Mesenchymal stem cell (in vitro differentiated cells and primary cell): Measurements from ENCODE around the gene CLDN19.
A peak's percentile ranks its signal among the peaks of the same experiment; 100 is the strongest.

ENCODE experiments used
- DNase-seq: peaks from one replicate; pipeline ENCODE4 v3.0.0-alpha.2; 2013
- H2AFZ ChIP-seq: one replicate; pipeline ENCODE4 v1.6.1; 2013; ENCODE audit warnings: low read depth, mild to moderate bottlenecking, control low read depth, inconsistent platforms, low read length, moderate library complexity
- H2AK5ac ChIP-seq: 2 replicates; pipeline ENCODE4 v1.6.1; 2013; ENCODE audit warnings: low read length, moderate library complexity, mild to moderate bottlenecking, inconsistent platforms; ENCODE audit not compliant: severe bottlenecking
- H2BK120ac ChIP-seq: one replicate; pipeline ENCODE4 v1.6.1; 2013; ENCODE audit warnings: low read depth, mild to moderate bottlenecking, inconsistent platforms, low read length, moderate library complexity
- H2BK12ac ChIP-seq, 2 experiments: one replicate each; pipeline ENCODE4 v1.6.1; 2013; ENCODE audit warnings: inconsistent platforms in 2 of 2, low read length in 2 of 2, mild to moderate bottlenecking in 2 of 2, moderate library complexity in 2 of 2, control low read depth in 1 of 2
- H2BK15ac ChIP-seq: one replicate; pipeline ENCODE4 v1.6.1; 2013; ENCODE audit warnings: mild to moderate bottlenecking, low read depth, inconsistent platforms; ENCODE audit not compliant: poor library complexity, severe bottlenecking
- H2BK5ac ChIP-seq: 2 replicates; pipeline ENCODE4 v1.6.1; 2013; ENCODE audit warnings: low read depth, mild to moderate bottlenecking, low read length, control low read depth, inconsistent platforms; ENCODE audit not compliant: poor library complexity, severe bottlenecking
- H3K14ac ChIP-seq, 2 experiments: one replicate each; pipeline ENCODE4 v1.6.1; 2013; ENCODE audit warnings: inconsistent platforms in 2 of 2, low read length in 2 of 2, control low read depth in 1 of 2, mild to moderate bottlenecking in 1 of 2, moderate library complexity in 1 of 2
- H3K18ac ChIP-seq, 2 experiments: one replicate each; pipeline ENCODE4 v1.6.1; 2013; ENCODE audit warnings: inconsistent platforms in 2 of 2, low read length in 2 of 2, control low read depth in 1 of 2, low read depth in 1 of 2, mild to moderate bottlenecking in 1 of 2
- H3K23ac ChIP-seq, 2 experiments: one replicate each; pipeline ENCODE4 v1.6.1; 2013; ENCODE audit warnings: inconsistent platforms in 2 of 2, low read length in 2 of 2, mild to moderate bottlenecking in 2 of 2, moderate library complexity in 2 of 2, control low read depth in 1 of 2
- H3K27ac ChIP-seq: 2 replicates; pipeline ENCODE4 v1.5.1; 2013; ENCODE audit warnings: mild to moderate bottlenecking, moderate library complexity, low read length, control low read depth, inconsistent platforms; ENCODE audit not compliant: poor library complexity, severe bottlenecking
- H3K27me3 ChIP-seq, 2 experiments: 2 replicates each; pipeline versions ENCODE4 v1.6.1 to v1.7.0; 2013; ENCODE audit warnings: low read length in 2 of 2, mild to moderate bottlenecking in 2 of 2, moderate library complexity in 2 of 2, control low read depth in 1 of 2, inconsistent platforms in 1 of 2; ENCODE audit not compliant: control insufficient read depth in 1 of 2, insufficient read depth in 1 of 2
- H3K36me3 ChIP-seq, 2 experiments: 2 replicates each; pipeline versions ENCODE4 v1.6.1 to v1.7.0; 2013; ENCODE audit warnings: low read length in 2 of 2, control low read depth in 1 of 2, inconsistent platforms in 1 of 2, low read depth in 1 of 2, mild to moderate bottlenecking in 1 of 2; ENCODE audit not compliant: insufficient read depth in 2 of 2, control insufficient read depth in 1 of 2
- H3K4ac ChIP-seq, 2 experiments: one replicate each; pipeline ENCODE4 v1.6.1; 2013; ENCODE audit warnings: inconsistent platforms in 2 of 2, low read length in 2 of 2, mild to moderate bottlenecking in 2 of 2, moderate library complexity in 2 of 2, control low read depth in 1 of 2, low read depth in 1 of 2
- H3K4me1 ChIP-seq: 2 replicates; pipeline ENCODE4 v1.6.1; 2013; ENCODE audit warnings: low read depth, low read length, control low read depth; ENCODE audit not compliant: control insufficient read depth, insufficient read depth
- H3K4me2 ChIP-seq: 2 replicates; pipeline ENCODE4 v1.6.1; 2013; ENCODE audit warnings: low read length, mild to moderate bottlenecking, inconsistent platforms; ENCODE audit not compliant: poor library complexity, severe bottlenecking
- H3K4me3 ChIP-seq, 2 experiments: 2 replicates each; pipeline versions ENCODE4 v1.5.1 to v1.7.0; 2013; ENCODE audit warnings: low read length in 2 of 2, mild to moderate bottlenecking in 2 of 2, control low read depth in 1 of 2, low read depth in 1 of 2; ENCODE audit not compliant: insufficient read depth in 1 of 2
- H3K79me1 ChIP-seq: replicated peaks from 2 replicates; pipeline ENCODE4 v1.6.1; 2013; ENCODE audit warnings: mild to moderate bottlenecking, control low read depth, low read length, inconsistent platforms; ENCODE audit not compliant: poor library complexity, severe bottlenecking
- H3K9ac ChIP-seq: 2 replicates; pipeline ENCODE4 v1.7.0; 2013; ENCODE audit warnings: mild to moderate bottlenecking, low read length, moderate library complexity
- H3K9me3 ChIP-seq: 2 replicates; pipeline ENCODE4 v1.7.0; 2013; ENCODE audit warnings: mild to moderate bottlenecking, low read length; ENCODE audit not compliant: control insufficient read depth
- H4K8ac ChIP-seq: one replicate; pipeline ENCODE4 v1.6.1; 2013; ENCODE audit warnings: inconsistent platforms, mild to moderate bottlenecking, low read length, moderate library complexity
- H4K91ac ChIP-seq: one replicate; pipeline ENCODE4 v1.6.1; 2013; ENCODE audit warnings: mild to moderate bottlenecking, low read length, inconsistent platforms
- WGBS: methylation state at CpG from one replicate; pipeline ENCODE4 v1.1.7; 2013; ENCODE audit warnings: mixed read lengths; 5-methylcytosine and 5-hydroxymethylcytosine counted together

Gene CLDN19

DNA sequence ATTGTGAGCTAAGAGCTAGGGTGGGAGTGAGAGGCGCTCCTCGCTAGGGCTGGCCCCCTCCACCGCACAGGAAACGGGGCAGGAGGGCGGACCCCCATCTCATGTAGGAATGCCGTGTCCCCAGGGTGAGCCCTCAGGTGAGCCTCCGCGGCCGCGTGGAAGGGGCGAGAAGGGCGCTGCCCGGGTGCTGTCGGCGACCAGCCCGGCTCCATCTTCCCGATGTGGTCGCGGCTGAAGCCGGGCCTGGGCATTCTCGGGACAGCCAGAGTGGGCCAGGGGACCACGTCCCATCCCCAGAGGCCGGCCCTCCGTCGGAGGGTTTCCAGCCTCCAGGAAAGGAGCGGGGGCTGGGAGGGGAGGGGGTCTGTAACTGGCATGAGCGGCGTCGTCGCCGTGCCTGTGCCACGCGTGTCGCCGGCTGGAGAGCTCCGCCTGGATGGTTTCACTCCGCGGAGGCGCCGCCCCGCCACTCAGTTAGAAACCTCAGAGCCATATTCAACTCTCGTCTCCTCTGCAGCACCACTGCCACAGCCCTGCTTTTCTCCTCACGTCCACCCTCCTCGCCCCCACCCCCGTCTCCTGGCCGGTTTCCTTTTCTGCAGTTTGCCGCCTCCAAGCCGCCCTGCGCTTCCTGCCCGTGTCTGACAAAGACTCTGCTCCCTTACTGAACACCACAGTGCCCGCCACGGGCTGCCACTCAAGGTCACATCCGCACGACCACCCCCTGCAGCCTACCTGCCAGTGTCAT lies 45.1 kb upstream of the CLDN19 start, which contains the start of gene TMEM269:
Gene TMEM269, plus strand, starts transcription at position 46 of the 748 bp plus-strand sequence. CDS start 4,903 bp downstream, outside the sequence.
- DNase-seq: no peak
- no peak within 1 kb of the TSS for H3K4ac ChIP-seq
- WGBS: 68% methylated on average over 49 of the region's 54 CpGs

GRCh38 chr1:42784547-42784945 lies 44.5 kb upstream of the CLDN19 start:
- no peaks in the 10 kb centered on the region for H3K4me1 ChIP-seq

More for the DNA sequence above, 45.1 kb upstream of the CLDN19 start, which contains the start of gene TMEM269:
- H3K4me2 ChIP-seq: no peak within 1 kb of the TSS
- no peak within 1 kb of the TSS for H2AK5ac ChIP-seq
- peaks cover 24 to 26% of the 10 kb centered on the region in 2 experiments for H3K36me3 ChIP-seq
- H4K91ac ChIP-seq: peak within 1 kb of the TSS; percentile 21
- H3K14ac ChIP-seq: peak within 1 kb of the TSS in 1 of 2 experiments; percentile 56
- H3K4me3 ChIP-seq: peak within 1 kb of the TSS in 1 of 2 experiments; percentile 73
- no peak within 1 kb of the TSS for H2BK5ac ChIP-seq
- no peaks in the 10 kb centered on the region for H3K9me3 ChIP-seq
- peak within 1 kb of the TSS; percentile 57 for H3K9ac ChIP-seq
- H3K79me1 ChIP-seq: peaks cover 5% of the 10 kb centered on the region
- peak within 1 kb of the TSS in 1 of 2 experiments; percentile 52 for H3K18ac ChIP-seq
- H3K27me3 ChIP-seq: peaks cover 0 to 6% of the 10 kb centered on the region in 2 experiments
- H3K23ac ChIP-seq: no peak within 1 kb of the TSS
- no peak within 1 kb of the TSS for H4K8ac ChIP-seq
- no peaks in the 10 kb centered on the region for H3K4me1 ChIP-seq
- H2AFZ ChIP-seq: no peak within 1 kb of the TSS
- H2BK15ac ChIP-seq: no peak within 1 kb of the TSS
- H2BK120ac ChIP-seq: no peak within 1 kb of the TSS
- no peak within 1 kb of the TSS for H2BK12ac ChIP-seq
- H3K27ac ChIP-seq: no peak within 1 kb of the TSS

GRCh38 chr1:42783092-42783491 lies 43.1 kb upstream of the CLDN19 start:
- Histone ChIP-seq H3K4ac (no peak overlapping the region), H3K9ac (no peak overlapping the region), H3K27me3 (peaks cover 0 to 6% of the 10 kb centered on the region in 2 experiments), H2AFZ (no peak overlapping the region), H3K4me2 (no peak overlapping the region), H3K23ac (no peak overlapping the region), H3K27ac (no peak overlapping the region), H2BK120ac (no peak overlapping the region), H3K79me1 (peaks cover 11% of the 10 kb centered on the region), H3K9me3 (no peaks in the 10 kb centered on the region), H2BK15ac (no peak overlapping the region), H2AK5ac (no peak overlapping the region), H4K8ac (no peak overlapping the region), H3K14ac (no peak overlapping the region), H2BK12ac (no peak overlapping the region), H4K91ac (no peak overlapping the region), H3K4me1 (no peaks in the 10 kb centered on the region), H3K18ac (no peak overlapping the region), H3K36me3 (peaks cover 26 to 39% of the 10 kb centered on the region in 2 experiments), H2BK5ac (no peak overlapping the region), H3K4me3 (no peak overlapping the region)
- 88% methylated on average over 2 of the region's 2 CpGs for WGBS
- DNase-seq: no peak

More at GRCh38 chr1:42784547-42784945, 44.5 kb upstream of the CLDN19 start:
- Histone ChIP-seq H2AFZ (no peak overlapping the region), H2BK15ac (no peak overlapping the region), H3K27me3 (peaks cover 0 to 6% of the 10 kb centered on the region in 2 experiments), H2BK12ac (no peak overlapping the region), H2BK120ac (no peak overlapping the region), H3K18ac (no peak overlapping the region), H3K4me2 (no peak overlapping the region), H2AK5ac (no peak overlapping the region), H3K4me3 (no peak overlapping the region), H3K14ac (no peak overlapping the region), H3K4ac (no peak overlapping the region), H4K91ac (peak overlapping the region; percentile 15), H3K9me3 (no peaks in the 10 kb centered on the region), H4K8ac (no peak overlapping the region), H2BK5ac (no peak overlapping the region), H3K23ac (no peak overlapping the region), H3K27ac (no peak overlapping the region), H3K79me1 (peaks cover 5% of the 10 kb centered on the region), H3K9ac (no peak overlapping the region), H3K36me3 (peaks cover 26 to 30% of the 10 kb centered on the region in 2 experiments)
- no peak for DNase-seq
- 93% methylated on average over 14 of the region's 18 CpGs for WGBS

- DNase-seq: no peak
- H2BK12ac ChIP-seq: no peak overlapping the region
- no peak overlapping the region for H2BK5ac ChIP-seq
- H3K9ac ChIP-seq: no peak overlapping the region
- no peak overlapping the region for H2BK15ac ChIP-seq
- peaks cover 31 to 66% of the 10 kb centered on the region in 2 experiments for H3K36me3 ChIP-seq
- no peaks in the 10 kb centered on the region for H3K4me1 ChIP-seq
- H3K9me3 ChIP-seq: no peaks in the 10 kb centered on the region
- no peak overlapping the region for H2BK120ac ChIP-seq
- no peak overlapping the region for H3K18ac ChIP-seq
- H4K91ac ChIP-seq: no peak overlapping the region
- H2AK5ac ChIP-seq: no peak overlapping the region
- no peak overlapping the region for H3K27ac ChIP-seq
- WGBS: 100% methylated on average over 1 of the region's 1 CpG
- no peak overlapping the region for H3K4me2 ChIP-seq
- H2AFZ ChIP-seq: no peak overlapping the region
- no peak overlapping the region for H4K8ac ChIP-seq
- H3K4ac ChIP-seq: no peak overlapping the region
- no peak overlapping the region for H3K4me3 ChIP-seq
- no peaks in the 10 kb centered on the region for H3K27me3 ChIP-seq
- no peak overlapping the region for H3K23ac ChIP-seq
- H3K14ac ChIP-seq: no peak overlapping the region
- peaks cover 14% of the 10 kb centered on the region for H3K79me1 ChIP-seq
Measured at GRCh38 chr1:42780176-42780575, 40.1 kb upstream of the CLDN19 start.
